ENCODE data around the gene EVA1C. TPM values are rescaled to one million over a fixed set of nuclear protein-coding genes. Genes with fewer than 3 reads are reported as not detected.

Gene EVA1C
- polyA plus RNA-seq, 1 of the 3 experiments (the other 2 are of a cell fraction), result 10.1 TPM

GRCh38 chr21:32482565-32483292, 70.2 kb downstream of the EVA1C start:
- Histone ChIP-seq H3K9me2 (no peaks in the 10 kb centered on the region), H3K4me1 (ENCODE audit: control insufficient read depth in 1 of 2, insufficient read depth in 2 of 2, low read depth in 1 of 2, low read length in 1 of 2) (no peaks in the 10 kb centered on the region), H3K79me2 (ENCODE audit: insufficient read depth) (no peaks in the 10 kb centered on the region; the same call in 1 of the 2 replicates), H3K27ac (ENCODE audit: low read depth in 2 of 2, low read length in 1 of 2) (no peak overlapping the region), H3K9me3 (no peaks in the 10 kb centered on the region), H3K4me2 (no peak overlapping the region), H3K4me3 (ENCODE audit: low read depth in 2 of 2, low read length in 1 of 2) (no peak overlapping the region), H4K20me1 (ENCODE audit: insufficient read depth) (no peaks in the 10 kb centered on the region), H3F3A (replicated peaks; ENCODE audit: insufficient read depth) (peaks cover 8% of the 10 kb centered on the region), H3K27me3 (ENCODE audit: insufficient read depth) (no peaks in the 10 kb centered on the region), H3K9ac (no peak overlapping the region), H3K36me3 (replicated peaks in 1 of 2; ENCODE audit: control insufficient read depth in 1 of 2, insufficient read depth in 2 of 2, low read length in 1 of 2) (no peaks in the 10 kb centered on the region), H2AFZ (ENCODE audit: low read depth) (no peak overlapping the region)
- TF ChIP-seq SIN3A (IDR thresholded peaks at IDR 0.05; ENCODE audit: borderline replicate concordance, low read depth, low read length) (no peak), YY1 (IDR thresholded peaks at IDR 0.05; ENCODE audit: low read depth) (no peak), ELF1 (IDR thresholded peaks at IDR 0.05) (no peak), SMC3 (IDR thresholded peaks at IDR 0.05; ENCODE audit: low read depth, low read length) (no peak), USF2 (IDR thresholded peaks at IDR 0.05; ENCODE audit: borderline replicate concordance, low read depth, low read length) (no peak), EP300 (IDR thresholded peaks at IDR 0.05; ENCODE audit: borderline replicate concordance in 1 of 2, low read depth in 1 of 2, low read length in 1 of 2) (no peak), RCOR1 (IDR thresholded peaks at IDR 0.05; ENCODE audit: low read length) (no peak), MXI1 (IDR thresholded peaks at IDR 0.05; ENCODE audit: low read depth, low read length) (no peak), RAD21 (IDR thresholded peaks at IDR 0.05; ENCODE audit: low read length) (no peak)
- TF ChIP-seq, protein P1, sequence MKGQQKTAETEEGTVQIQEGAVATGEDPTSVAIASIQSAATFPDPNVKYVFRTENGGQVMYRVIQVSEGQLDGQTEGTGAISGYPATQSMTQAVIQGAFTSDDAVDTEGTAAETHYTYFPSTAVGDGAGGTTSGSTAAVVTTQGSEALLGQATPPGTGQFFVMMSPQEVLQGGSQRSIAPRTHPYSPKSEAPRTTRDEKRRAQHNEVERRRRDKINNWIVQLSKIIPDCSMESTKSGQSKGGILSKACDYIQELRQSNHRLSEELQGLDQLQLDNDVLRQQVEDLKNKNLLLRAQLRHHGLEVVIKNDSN (IDR thresholded peaks at IDR 0.05; ENCODE audit: borderline replicate concordance, low read depth), result no peak
- TF ChIP-seq, protein P2, sequence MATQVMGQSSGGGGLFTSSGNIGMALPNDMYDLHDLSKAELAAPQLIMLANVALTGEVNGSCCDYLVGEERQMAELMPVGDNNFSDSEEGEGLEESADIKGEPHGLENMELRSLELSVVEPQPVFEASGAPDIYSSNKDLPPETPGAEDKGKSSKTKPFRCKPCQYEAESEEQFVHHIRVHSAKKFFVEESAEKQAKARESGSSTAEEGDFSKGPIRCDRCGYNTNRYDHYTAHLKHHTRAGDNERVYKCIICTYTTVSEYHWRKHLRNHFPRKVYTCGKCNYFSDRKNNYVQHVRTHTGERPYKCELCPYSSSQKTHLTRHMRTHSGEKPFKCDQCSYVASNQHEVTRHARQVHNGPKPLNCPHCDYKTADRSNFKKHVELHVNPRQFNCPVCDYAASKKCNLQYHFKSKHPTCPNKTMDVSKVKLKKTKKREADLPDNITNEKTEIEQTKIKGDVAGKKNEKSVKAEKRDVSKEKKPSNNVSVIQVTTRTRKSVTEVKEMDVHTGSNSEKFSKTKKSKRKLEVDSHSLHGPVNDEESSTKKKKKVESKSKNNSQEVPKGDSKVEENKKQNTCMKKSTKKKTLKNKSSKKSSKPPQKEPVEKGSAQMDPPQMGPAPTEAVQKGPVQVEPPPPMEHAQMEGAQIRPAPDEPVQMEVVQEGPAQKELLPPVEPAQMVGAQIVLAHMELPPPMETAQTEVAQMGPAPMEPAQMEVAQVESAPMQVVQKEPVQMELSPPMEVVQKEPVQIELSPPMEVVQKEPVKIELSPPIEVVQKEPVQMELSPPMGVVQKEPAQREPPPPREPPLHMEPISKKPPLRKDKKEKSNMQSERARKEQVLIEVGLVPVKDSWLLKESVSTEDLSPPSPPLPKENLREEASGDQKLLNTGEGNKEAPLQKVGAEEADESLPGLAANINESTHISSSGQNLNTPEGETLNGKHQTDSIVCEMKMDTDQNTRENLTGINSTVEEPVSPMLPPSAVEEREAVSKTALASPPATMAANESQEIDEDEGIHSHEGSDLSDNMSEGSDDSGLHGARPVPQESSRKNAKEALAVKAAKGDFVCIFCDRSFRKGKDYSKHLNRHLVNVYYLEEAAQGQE (IDR thresholded peaks at IDR 0.05; ENCODE audit: low read depth, low read length), result no peak
- POLR2A ChIA-PET, result no interaction called here
- WGBS (ENCODE audit: low lambda C conversion rate), result 90% methylated on average over 11 of the region's 11 CpGs
- DNase-seq, result no peak
- CTCF ChIA-PET, result interaction anchor here (1.1 to 1.3 kb wide), 3 partner anchors 69 to 87 kb away, joined by 3 to 5 read pairs (median 4); no protein-coding TSS in a partner anchor

- no peaks in the 10 kb centered on the region for H3K9me3 ChIP-seq
- H3K4me3 ChIP-seq (ENCODE audit: low read depth in 2 of 2, low read length in 1 of 2), result no peak overlapping the region
- POLR2A ChIA-PET, result no interaction called here
- no peaks in the 10 kb centered on the region for H3K9me2 ChIP-seq
- peaks cover 8% of the 10 kb centered on the region for H3F3A ChIP-seq (replicated peaks; ENCODE audit: insufficient read depth)
- H3K79me2 ChIP-seq (ENCODE audit: insufficient read depth), result peaks cover under 1% of the 10 kb centered on the region; the same call in 1 of the 2 replicates
- CTCF ChIA-PET, result interaction anchor here (1.1 to 1.3 kb wide), 2 partner anchors 69 to 80 kb away, joined by 3 to 4 read pairs; no protein-coding TSS in a partner anchor
- no peaks in the 10 kb centered on the region for H4K20me1 ChIP-seq (ENCODE audit: insufficient read depth)
- no peak overlapping the region for H3K9ac ChIP-seq
- 67% methylated on average over 2 of the region's 2 CpGs for WGBS (ENCODE audit: low lambda C conversion rate)
- no peaks in the 10 kb centered on the region for H3K27me3 ChIP-seq (ENCODE audit: insufficient read depth)
- H3K27ac ChIP-seq (ENCODE audit: low read depth in 2 of 2, low read length in 1 of 2), result no peak overlapping the region
- no peaks in the 10 kb centered on the region for H3K4me1 ChIP-seq (ENCODE audit: control insufficient read depth in 1 of 2, insufficient read depth in 2 of 2, low read depth in 1 of 2, low read length in 1 of 2)
- no peak for DNase-seq
- no peaks in the 10 kb centered on the region for H3K36me3 ChIP-seq (replicated peaks in 1 of 2; ENCODE audit: control insufficient read depth in 1 of 2, insufficient read depth in 2 of 2, low read length in 1 of 2)
- no peak overlapping the region for H2AFZ ChIP-seq (ENCODE audit: low read depth)
- H3K4me2 ChIP-seq, result no peak overlapping the region
- TF ChIP-seq JUND (IDR thresholded peaks at IDR 0.05) (no peak), TAF1 (IDR thresholded peaks at IDR 0.05; ENCODE audit: borderline replicate concordance, low read depth, low read length) (no peak), ELF1 (IDR thresholded peaks at IDR 0.05) (no peak), NFIC (IDR thresholded peaks at IDR 0.05; ENCODE audit: borderline replicate concordance) (no peak), GATA2 (CRISPR knock-in tag; IDR thresholded peaks at IDR 0.05) (no peak), GABPA (IDR thresholded peaks at IDR 0.05; ENCODE audit: low read depth) (no peak), POLR2AphosphoS5 (IDR thresholded peaks at IDR 0.05; ENCODE audit: low read depth, low read length) (no peak), SMC3 (IDR thresholded peaks at IDR 0.05; ENCODE audit: low read depth, low read length) (no peak), FOSL2 (IDR thresholded peaks at IDR 0.05; ENCODE audit: borderline replicate concordance, low read depth) (no peak), EZH2phosphoT487 (IDR thresholded peaks at IDR 0.05; ENCODE audit: borderline replicate concordance, low read depth) (no peak), YY1 (IDR thresholded peaks at IDR 0.05; ENCODE audit: low read depth) (no peak)
- TF ChIP-seq, protein P3, sequence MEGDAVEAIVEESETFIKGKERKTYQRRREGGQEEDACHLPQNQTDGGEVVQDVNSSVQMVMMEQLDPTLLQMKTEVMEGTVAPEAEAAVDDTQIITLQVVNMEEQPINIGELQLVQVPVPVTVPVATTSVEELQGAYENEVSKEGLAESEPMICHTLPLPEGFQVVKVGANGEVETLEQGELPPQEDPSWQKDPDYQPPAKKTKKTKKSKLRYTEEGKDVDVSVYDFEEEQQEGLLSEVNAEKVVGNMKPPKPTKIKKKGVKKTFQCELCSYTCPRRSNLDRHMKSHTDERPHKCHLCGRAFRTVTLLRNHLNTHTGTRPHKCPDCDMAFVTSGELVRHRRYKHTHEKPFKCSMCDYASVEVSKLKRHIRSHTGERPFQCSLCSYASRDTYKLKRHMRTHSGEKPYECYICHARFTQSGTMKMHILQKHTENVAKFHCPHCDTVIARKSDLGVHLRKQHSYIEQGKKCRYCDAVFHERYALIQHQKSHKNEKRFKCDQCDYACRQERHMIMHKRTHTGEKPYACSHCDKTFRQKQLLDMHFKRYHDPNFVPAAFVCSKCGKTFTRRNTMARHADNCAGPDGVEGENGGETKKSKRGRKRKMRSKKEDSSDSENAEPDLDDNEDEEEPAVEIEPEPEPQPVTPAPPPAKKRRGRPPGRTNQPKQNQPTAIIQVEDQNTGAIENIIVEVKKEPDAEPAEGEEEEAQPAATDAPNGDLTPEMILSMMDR (IDR thresholded peaks at IDR 0.05), result no peak
These were observed 70.7 kb downstream of the EVA1C start for GRCh38 chr21:32483293-32483595.
